ENCODE measurements around the gene FGF12. TPM values are rescaled to one million over a fixed set of nuclear protein-coding genes. Genes with fewer than 3 reads are reported as not detected.

FGF12 gene
- total RNA-seq, 4 donors from 2014 or later, result 1.0 to 4.4 (median 1.3) TPM; not detected in 1

DNA sequence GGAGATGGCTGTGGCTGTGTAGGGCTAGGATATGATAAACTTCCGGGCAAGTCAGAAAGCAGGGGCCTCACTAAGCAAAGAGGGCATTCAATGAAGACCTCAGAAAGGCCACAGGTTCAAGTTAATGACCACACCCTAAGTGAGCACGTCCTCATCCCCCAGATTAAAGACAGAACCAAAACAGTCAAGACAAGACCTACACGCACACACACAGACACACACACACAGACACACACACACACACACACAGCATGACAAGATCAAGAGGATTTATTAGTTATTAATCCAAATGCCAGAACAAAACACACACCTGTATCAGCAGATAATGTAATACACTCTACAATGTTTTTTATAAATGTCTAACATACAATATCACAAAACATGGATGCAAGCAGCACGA lies 546.2 kb downstream of the FGF12 start:
- intact Hi-C loops (cut with DNase I; ENCODE audit: low total_unique reads), result no loop called here
- H3K4me3 ChIP-seq, result no peak overlapping the region
- no peak for TF ChIP-seq POLR2A (IDR thresholded peaks at IDR 0.05)
- TF ChIP-seq CTCF (IDR thresholded peaks at IDR 0.05), result no peak
- no peaks in the 10 kb centered on the region for H3K4me1 ChIP-seq
- DNase-seq, result no peak
- no peaks in the 10 kb centered on the region for H3K36me3 ChIP-seq
- H3K27me3 ChIP-seq, result no peaks in the 10 kb centered on the region
- H3K27ac ChIP-seq, result no peak overlapping the region
- no peaks in the 10 kb centered on the region for H3K9me3 ChIP-seq

DNA sequence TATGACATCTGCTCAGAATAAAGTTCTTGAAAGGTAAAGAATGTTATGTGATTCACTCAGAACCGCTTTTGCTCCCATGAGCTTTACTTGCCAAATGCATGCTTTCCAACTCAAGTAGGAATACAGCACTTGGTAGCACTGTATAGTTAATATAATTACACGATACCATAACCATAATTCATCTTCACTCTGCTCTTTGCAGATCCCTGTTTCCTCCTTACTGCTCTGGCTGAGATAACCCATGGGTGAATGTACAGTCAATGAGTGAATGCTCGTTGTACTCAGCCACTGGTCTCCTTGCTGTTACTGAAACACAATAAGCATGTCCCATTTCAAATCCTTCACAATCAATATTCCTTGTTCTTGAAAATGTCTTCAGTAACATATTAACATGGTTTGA lies 550.0 kb downstream of the FGF12 start:
- TF ChIP-seq POLR2A (IDR thresholded peaks at IDR 0.05), result no peak
- TF ChIP-seq CTCF (IDR thresholded peaks at IDR 0.05), result no peak
- Histone ChIP-seq H3K4me3 (no peak overlapping the region), H3K27me3 (no peaks in the 10 kb centered on the region), H3K27ac (no peak overlapping the region), H3K4me1 (no peaks in the 10 kb centered on the region), H3K36me3 (no peaks in the 10 kb centered on the region), H3K9me3 (no peaks in the 10 kb centered on the region)
- intact Hi-C loops (cut with DNase I; ENCODE audit: low total_unique reads), result no loop called here
- DNase-seq, result no peak

DNA sequence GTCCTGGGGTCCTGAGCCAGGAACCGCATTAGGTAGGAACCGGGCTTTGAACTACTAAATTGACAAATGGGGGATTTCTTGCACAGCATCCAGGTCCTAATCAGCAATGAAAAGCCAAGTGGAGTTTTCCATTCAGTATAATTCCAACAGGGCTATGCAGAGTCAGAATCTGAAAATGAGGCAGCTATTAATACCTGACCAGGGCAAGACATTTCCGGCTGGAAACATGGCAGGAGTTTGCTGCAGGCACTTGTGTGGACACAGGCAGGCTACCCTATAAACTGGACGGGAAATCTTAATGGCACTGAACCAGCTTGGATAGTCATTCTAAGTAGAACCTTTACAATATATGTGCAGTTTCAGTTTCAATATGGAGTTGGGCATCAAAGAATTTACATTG lies 553.1 kb downstream of the FGF12 start:
- Histone ChIP-seq H3K27me3 (no peaks in the 10 kb centered on the region), H3K36me3 (no peaks in the 10 kb centered on the region), H3K9me3 (no peaks in the 10 kb centered on the region), H3K27ac (no peak overlapping the region), H3K4me3 (no peak overlapping the region), H3K4me1 (no peaks in the 10 kb centered on the region)
- DNase-seq, result no peak
- intact Hi-C loops (cut with DNase I; ENCODE audit: low total_unique reads), result no loop called here
- no peak for TF ChIP-seq CTCF (IDR thresholded peaks at IDR 0.05)
- TF ChIP-seq POLR2A (IDR thresholded peaks at IDR 0.05), result no peak

DNA sequence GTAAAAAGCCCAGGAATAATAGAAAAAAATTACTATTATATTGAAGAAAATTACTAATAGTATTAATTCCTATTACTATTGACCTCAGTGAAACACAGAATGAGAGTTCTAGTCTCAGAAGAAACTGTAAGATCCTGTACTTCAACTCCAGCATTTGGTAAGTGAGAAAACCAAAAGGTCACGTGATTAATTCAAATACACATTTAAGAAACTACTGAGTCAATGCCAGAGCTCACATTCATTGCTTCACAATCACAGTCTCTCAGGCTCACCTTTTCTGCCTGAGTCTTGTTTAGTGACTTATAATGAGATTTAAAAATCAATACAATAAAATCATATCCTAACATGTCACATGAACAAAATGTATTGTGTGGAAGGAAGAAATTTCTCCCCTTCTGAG lies 556.1 kb downstream of the FGF12 start:
- no peak overlapping the region for H3K4me3 ChIP-seq
- no peaks in the 10 kb centered on the region for H3K27me3 ChIP-seq
- no peaks in the 10 kb centered on the region for H3K9me3 ChIP-seq
- no peak for TF ChIP-seq POLR2A (IDR thresholded peaks at IDR 0.05)
- TF ChIP-seq CTCF (IDR thresholded peaks at IDR 0.05), result no peak
- no peak for DNase-seq
- intact Hi-C loops (cut with DNase I; ENCODE audit: low total_unique reads), result no loop called here
- no peaks in the 10 kb centered on the region for H3K36me3 ChIP-seq
- no peak overlapping the region for H3K27ac ChIP-seq
- no peaks in the 10 kb centered on the region for H3K4me1 ChIP-seq

- Histone ChIP-seq H3K4me3 (no peak overlapping the region), H3K27me3 (no peaks in the 10 kb centered on the region), H3K9me3 (no peaks in the 10 kb centered on the region), H3K4me1 (no peaks in the 10 kb centered on the region), H3K27ac (no peak overlapping the region), H3K36me3 (no peaks in the 10 kb centered on the region)
- intact Hi-C loops (cut with DNase I; ENCODE audit: low total_unique reads), result no loop called here
- TF ChIP-seq POLR2A (IDR thresholded peaks at IDR 0.05), result no peak
- no peak for TF ChIP-seq CTCF (IDR thresholded peaks at IDR 0.05)
- no peak for DNase-seq
These were observed 556.7 kb downstream of the FGF12 start for GRCh38 chr3:192170659-192171058.
